ENCODE results near the gene HOXB6.

HOXB6 gene

DNA sequence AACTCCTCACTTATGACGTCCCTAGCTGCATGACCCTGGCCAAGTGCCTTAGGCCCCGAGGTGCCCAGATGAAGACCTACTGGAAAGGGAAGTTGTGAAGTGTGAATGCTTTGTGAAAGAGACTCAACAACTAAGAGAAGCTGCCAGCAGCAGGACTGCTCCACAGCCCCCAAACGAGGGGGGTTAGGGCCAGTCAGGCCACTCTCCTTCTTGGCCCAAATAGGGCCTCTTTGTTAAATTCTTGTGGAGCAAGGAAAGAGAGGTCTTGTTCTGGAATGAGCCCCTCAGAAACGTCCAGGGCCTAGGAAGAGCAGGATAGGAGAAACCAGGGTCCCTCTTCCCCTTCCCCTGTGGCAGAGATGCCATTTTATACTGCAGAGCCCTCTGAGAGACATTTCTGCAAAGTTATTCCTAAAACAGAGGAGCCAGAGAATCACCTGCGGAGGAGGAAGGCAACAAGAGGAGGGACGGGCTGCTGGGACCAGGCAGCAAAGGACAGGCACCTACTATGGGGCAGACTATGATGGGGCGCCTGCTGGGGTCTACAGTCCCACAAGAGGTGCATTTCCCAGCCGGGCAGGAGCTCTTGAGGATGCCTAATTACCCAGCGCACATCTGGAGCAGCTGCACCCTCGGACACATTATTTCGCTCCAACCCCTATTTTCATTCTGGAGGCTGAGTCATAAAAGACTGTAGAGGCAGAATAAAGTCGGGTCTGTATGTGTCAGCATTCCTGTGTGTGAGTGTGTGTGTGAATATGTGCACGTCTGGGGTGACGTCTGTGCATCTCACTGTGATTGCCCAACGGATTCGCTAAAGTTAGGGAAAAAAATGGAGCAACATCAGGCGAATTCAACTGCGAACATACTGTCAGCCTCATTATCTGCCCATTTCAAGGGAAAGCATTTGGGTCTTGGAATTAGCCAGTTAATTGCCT, 32.8 kb upstream of the HOXB6 start:
- H3K4me3 ChIP-seq (ENCODE audit: low read depth in 1 of 2, low read length in 1 of 2), result no peak overlapping the region
- H3K27ac ChIP-seq, result no peak overlapping the region
- H3K9me3 ChIP-seq, result no peaks in the 10 kb centered on the region
- H3K4me1 ChIP-seq (ENCODE audit: control insufficient read depth in 1 of 2, insufficient read depth in 1 of 2, low read depth in 1 of 2, low read length in 1 of 2), result no peaks in the 10 kb centered on the region
- no peaks in the 10 kb centered on the region for H3K36me3 ChIP-seq
- TF ChIP-seq CTCF (IDR thresholded peaks at IDR 0.05), result no peak
- H3K27me3 ChIP-seq, result peaks cover 100% of the 10 kb centered on the region

GRCh38 chr17:48636177-48637018, 31.6 kb upstream of the HOXB6 start:
- TF ChIP-seq CTCF (IDR thresholded peaks at IDR 0.05), result no peak
- Histone ChIP-seq H3K27ac (no peak overlapping the region), H3K4me3 (ENCODE audit: low read depth in 1 of 2, low read length in 1 of 2) (no peak overlapping the region), H3K36me3 (no peaks in the 10 kb centered on the region), H3K27me3 (peaks cover 100% of the 10 kb centered on the region), H3K9me3 (no peaks in the 10 kb centered on the region), H3K4me1 (ENCODE audit: control insufficient read depth in 1 of 2, insufficient read depth in 1 of 2, low read depth in 1 of 2, low read length in 1 of 2) (no peaks in the 10 kb centered on the region)

DNA sequence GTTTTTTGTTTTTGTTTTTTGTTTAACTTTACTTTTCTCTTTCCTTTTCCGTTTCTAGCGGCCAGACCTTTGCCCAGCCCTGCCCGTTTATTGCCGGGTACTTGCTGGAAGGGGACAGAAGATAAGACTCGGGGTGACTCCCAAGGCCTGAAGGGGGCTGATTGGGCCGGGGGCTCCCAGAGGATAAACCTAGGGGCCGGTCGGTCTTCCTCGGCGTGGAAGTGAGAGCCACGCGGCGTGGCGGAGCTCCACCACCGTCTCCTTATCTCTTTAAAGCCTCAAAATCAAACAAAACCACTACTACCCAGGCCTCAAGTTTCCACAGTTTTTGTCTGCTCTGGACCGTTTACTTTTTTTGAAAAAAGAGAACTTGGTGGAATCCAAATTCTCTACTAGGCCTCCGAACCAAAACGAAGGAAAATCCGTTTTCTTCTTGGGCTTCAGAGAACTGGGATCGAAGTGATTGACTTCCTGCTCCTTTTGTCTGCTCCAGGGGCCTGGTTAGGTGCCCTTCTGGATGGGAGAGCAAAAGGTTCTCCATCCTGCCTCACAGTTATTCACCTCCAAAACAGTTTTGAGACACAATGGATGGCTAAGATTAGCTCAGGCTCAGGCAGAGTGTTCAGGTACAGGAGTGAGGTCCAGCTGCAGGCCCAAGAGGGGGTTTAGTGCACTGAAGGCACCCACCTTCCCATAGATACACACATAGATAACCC, 29.9 kb upstream of the HOXB6 start:
- Histone ChIP-seq H3K9me3 (no peaks in the 10 kb centered on the region), H3K4me3 (ENCODE audit: low read depth in 1 of 2, low read length in 1 of 2) (no peak overlapping the region), H3K27ac (no peak overlapping the region), H3K4me1 (ENCODE audit: control insufficient read depth in 1 of 2, insufficient read depth in 1 of 2, low read depth in 1 of 2, low read length in 1 of 2) (no peaks in the 10 kb centered on the region), H3K36me3 (no peaks in the 10 kb centered on the region), H3K27me3 (peaks cover 100% of the 10 kb centered on the region)
- TF ChIP-seq CTCF (IDR thresholded peaks at IDR 0.05), result no peak

GRCh38 chr17:48633266-48633677, 28.5 kb upstream of the HOXB6 start:
- Histone ChIP-seq H3K4me1 (ENCODE audit: control insufficient read depth in 1 of 2, insufficient read depth in 1 of 2, low read depth in 1 of 2, low read length in 1 of 2) (no peaks in the 10 kb centered on the region), H3K4me3 (ENCODE audit: low read depth in 1 of 2, low read length in 1 of 2) (no peak overlapping the region), H3K27me3 (peaks cover 100% of the 10 kb centered on the region), H3K9me3 (no peaks in the 10 kb centered on the region), H3K27ac (no peak overlapping the region), H3K36me3 (no peaks in the 10 kb centered on the region)
- no peak for TF ChIP-seq CTCF (IDR thresholded peaks at IDR 0.05)

DNA sequence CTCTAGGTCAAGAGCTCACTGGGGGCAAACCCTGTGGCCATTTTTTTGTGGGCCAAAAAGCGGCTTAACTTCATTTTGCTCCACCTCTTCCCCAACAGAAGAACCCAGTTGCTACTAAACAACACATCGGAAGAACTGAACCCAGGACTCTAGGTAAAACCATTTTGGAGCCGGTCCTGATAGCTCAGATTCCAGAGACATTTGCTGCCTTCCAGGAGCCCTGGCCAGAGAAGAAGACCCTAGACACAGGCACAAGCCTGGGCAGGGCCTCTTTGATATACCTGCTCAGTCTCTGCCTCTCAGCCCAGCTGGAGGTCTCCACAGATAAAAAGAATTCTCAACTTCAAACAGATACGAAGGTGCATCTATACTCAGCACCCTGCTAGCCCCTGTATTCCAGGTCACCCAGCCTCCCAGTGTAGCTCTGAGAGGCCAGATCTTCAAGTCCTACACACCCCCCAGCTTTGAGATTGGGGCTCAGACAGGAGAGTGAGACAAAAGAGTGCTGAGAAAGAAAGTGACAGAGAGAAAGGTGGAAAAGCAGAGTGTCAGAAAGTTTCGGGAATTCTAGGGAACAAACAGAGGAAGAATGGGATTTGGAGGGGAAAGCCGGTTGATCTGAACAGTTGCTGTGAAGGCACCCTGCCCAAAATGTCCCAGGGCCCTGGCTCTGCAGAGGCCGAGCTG, 27.9 kb upstream of the HOXB6 start:
- H3K9me3 ChIP-seq, result no peaks in the 10 kb centered on the region
- H3K27me3 ChIP-seq, result peaks cover 100% of the 10 kb centered on the region
- no peaks in the 10 kb centered on the region for H3K36me3 ChIP-seq
- H3K4me3 ChIP-seq (ENCODE audit: low read depth in 1 of 2, low read length in 1 of 2), result no peak overlapping the region
- TF ChIP-seq CTCF (IDR thresholded peaks at IDR 0.05), result no peak
- no peak overlapping the region for H3K27ac ChIP-seq
- H3K4me1 ChIP-seq (ENCODE audit: control insufficient read depth in 1 of 2, insufficient read depth in 1 of 2, low read depth in 1 of 2, low read length in 1 of 2), result no peaks in the 10 kb centered on the region
